Sigmoid colon (tissue), 7 donors: ENCODE measurements around the gene ADAM8. TPM values are rescaled to one million over a fixed set of nuclear protein-coding genes. Genes with fewer than 3 reads are reported as not detected.

Experiments used
- DNase-seq: peaks from one replicate; pipeline ENCODE4 v3.0.0-alpha.2; 2019
- H3K27ac ChIP-seq, 4 donors: fragments of 200-600 bp; sonication (generic); one replicate each; pipeline ENCODE4 v1.5.1; 2016 to 2019; ENCODE audit warnings: mild to moderate bottlenecking in 1 of 4
- H3K27me3 ChIP-seq, 3 donors: fragments of 200-600 bp; sonication (generic); one replicate each; pipeline ENCODE4 v1.5.1; 2019; ENCODE audit warnings: mild to moderate bottlenecking in 1 of 3
- H3K36me3 ChIP-seq, 4 donors: fragments of 200-600 bp; sonication (generic); one replicate each; pipeline ENCODE4 v1.5.1; 2016 to 2019
- H3K4me1 ChIP-seq, 4 donors: fragments of 200-600 bp; sonication (generic); one replicate each; pipeline ENCODE4 v1.5.1; 2017 to 2019
- H3K4me3 ChIP-seq, 4 donors: fragments of 200-600 bp; sonication (generic); one replicate each; pipeline ENCODE4 v1.5.1; 2017 to 2019; ENCODE audit warnings: mild to moderate bottlenecking in 2 of 4, moderate library complexity in 1 of 4
- H3K9me3 ChIP-seq, 4 donors: fragments of 200-600 bp in 3 of 4; sonication (generic) in 3 of 4; one replicate each; pipeline versions ENCODE4 v1.5.1 to v1.6.1; 2013 to 2019
- EP300 ChIP-seq, 4 donors: sonication (generic); formaldehyde crosslinking; IDR thresholded peaks; one replicate each; pipeline ENCODE4 v1.6.1; 2017; ENCODE audit warnings: antibody characterized with exemption in 4 of 4
- POLR2A ChIP-seq, 2 donors: fragments of 450-650 bp; IDR thresholded peaks; one replicate each; pipeline ENCODE4 v1.6.1; 2016; ENCODE audit warnings: antibody characterized with exemption in 2 of 2, mild to moderate bottlenecking in 2 of 2, moderate library complexity in 2 of 2
- POLR2AphosphoS5 ChIP-seq, 4 donors: sonication (generic); formaldehyde crosslinking; IDR thresholded peaks; one replicate each; pipeline ENCODE4 v1.6.1; 2017; ENCODE audit warnings: antibody characterized with exemption in 4 of 4
- WGBS, 2 donors: extraction: QIAGEN DNeasy Blood & Tissue Kit; methylation state at CpG; one replicate each; pipeline ENCODE4 v1.1.7; 2013; 5-methylcytosine and 5-hydroxymethylcytosine counted together
- intact Hi-C: fragments of 100-400 bp; cut with DNase I; formaldehyde crosslinking; loops from one replicate; pipeline ENCODE4 v1.15.1; 2023
- polyA plus RNA-seq, 3 donors: library from polyadenylated mRNA; stranded (reverse); fragments of 200-250 nt; gene quantifications; one replicate each; pipeline ENCODE4 v1.2.3, GENCODE V29; 2013
- total RNA-seq, 4 donors: library from RNA; depleted of rRNA; stranded (reverse); fragments of >200 nt; gene quantifications; one replicate each; pipeline ENCODE4 v1.1.0, GENCODE V29; 2016
- TF ChIP-seq, protein P1 (sequence below), 4 experiments: fragments of 450-650 bp in 3 of 4; fragments of 200-600 bp in 1 of 4; IDR thresholded peaks; one replicate each; pipeline ENCODE4 v1.5.1; 2016 to 2019; ENCODE audit warnings: antibody characterized with exemption in 4 of 4, mild to moderate bottlenecking in 3 of 4, moderate library complexity in 2 of 4
- donor health status: healthy with polysubstance abuse.
- donor health status: Bipolar disorder and iron deficiency.
- donor health status: healthy.

The ADAM8 gene
- total and polyA plus RNA-seq, 7 donors: 0.36 to 8.9 (median 1.2) TPM

DNA sequence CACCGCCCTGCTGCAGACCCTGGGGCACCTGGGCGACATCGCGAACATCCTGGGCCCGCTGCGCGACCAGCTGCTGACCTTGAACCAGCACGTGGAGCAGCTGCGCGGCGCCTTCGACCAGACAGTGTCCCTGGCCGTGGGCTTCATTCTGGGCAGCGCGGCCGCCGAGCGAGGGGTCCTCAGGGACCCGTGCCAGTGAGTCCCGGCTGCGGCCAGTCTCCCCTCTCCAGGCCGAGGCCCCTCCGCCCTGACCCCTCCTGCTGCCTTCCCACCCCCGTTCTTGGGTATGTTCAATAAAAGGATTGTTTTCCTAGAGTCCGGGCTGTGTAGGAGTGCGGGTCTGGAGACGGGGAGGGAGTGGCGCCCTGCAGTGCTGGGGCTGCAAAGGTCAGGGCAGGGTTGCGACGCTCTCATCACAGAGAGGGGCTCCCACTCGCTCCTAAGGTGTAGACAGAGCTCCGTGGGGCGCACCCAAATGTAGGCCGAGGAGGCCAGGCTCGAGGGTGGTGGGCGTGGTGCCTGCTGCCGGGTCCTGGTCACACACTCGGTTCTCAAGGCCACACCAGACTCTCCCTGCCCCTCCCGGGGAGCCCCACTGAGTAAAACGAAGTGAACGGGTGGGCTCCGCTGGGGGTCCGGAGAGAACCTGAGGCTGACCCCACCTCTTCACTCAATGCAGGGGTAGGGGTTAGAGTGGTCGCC is 45.3 kb downstream of the ADAM8 start:
- H3K36me3 ChIP-seq: no peaks in the 10 kb centered on the region
- H3K27ac ChIP-seq: no peak overlapping the region
- no peak overlapping the region for H3K4me3 ChIP-seq
- no peaks in the 10 kb centered on the region for H3K9me3 ChIP-seq
- TF ChIP-seq, protein P1, sequence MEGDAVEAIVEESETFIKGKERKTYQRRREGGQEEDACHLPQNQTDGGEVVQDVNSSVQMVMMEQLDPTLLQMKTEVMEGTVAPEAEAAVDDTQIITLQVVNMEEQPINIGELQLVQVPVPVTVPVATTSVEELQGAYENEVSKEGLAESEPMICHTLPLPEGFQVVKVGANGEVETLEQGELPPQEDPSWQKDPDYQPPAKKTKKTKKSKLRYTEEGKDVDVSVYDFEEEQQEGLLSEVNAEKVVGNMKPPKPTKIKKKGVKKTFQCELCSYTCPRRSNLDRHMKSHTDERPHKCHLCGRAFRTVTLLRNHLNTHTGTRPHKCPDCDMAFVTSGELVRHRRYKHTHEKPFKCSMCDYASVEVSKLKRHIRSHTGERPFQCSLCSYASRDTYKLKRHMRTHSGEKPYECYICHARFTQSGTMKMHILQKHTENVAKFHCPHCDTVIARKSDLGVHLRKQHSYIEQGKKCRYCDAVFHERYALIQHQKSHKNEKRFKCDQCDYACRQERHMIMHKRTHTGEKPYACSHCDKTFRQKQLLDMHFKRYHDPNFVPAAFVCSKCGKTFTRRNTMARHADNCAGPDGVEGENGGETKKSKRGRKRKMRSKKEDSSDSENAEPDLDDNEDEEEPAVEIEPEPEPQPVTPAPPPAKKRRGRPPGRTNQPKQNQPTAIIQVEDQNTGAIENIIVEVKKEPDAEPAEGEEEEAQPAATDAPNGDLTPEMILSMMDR (IDR thresholded peaks at IDR 0.05): no peak
- TF ChIP-seq EP300 (IDR thresholded peaks at IDR 0.05) (no peak), POLR2A (IDR thresholded peaks at IDR 0.05) (no peak), POLR2AphosphoS5 (IDR thresholded peaks at IDR 0.05) (no peak)
- WGBS, 2 donors: 15 to 19% methylated on average over 44 of the region's 44 CpGs
- no peak for DNase-seq
- peaks cover 35 to 93% (median 68%) of the 10 kb centered on the region in 3 donors for H3K27me3 ChIP-seq
- intact Hi-C loops: no loop called here
- H3K4me1 ChIP-seq: peaks cover 0 to 19% (median 17%) of the 10 kb centered on the region in 4 donors

DNA sequence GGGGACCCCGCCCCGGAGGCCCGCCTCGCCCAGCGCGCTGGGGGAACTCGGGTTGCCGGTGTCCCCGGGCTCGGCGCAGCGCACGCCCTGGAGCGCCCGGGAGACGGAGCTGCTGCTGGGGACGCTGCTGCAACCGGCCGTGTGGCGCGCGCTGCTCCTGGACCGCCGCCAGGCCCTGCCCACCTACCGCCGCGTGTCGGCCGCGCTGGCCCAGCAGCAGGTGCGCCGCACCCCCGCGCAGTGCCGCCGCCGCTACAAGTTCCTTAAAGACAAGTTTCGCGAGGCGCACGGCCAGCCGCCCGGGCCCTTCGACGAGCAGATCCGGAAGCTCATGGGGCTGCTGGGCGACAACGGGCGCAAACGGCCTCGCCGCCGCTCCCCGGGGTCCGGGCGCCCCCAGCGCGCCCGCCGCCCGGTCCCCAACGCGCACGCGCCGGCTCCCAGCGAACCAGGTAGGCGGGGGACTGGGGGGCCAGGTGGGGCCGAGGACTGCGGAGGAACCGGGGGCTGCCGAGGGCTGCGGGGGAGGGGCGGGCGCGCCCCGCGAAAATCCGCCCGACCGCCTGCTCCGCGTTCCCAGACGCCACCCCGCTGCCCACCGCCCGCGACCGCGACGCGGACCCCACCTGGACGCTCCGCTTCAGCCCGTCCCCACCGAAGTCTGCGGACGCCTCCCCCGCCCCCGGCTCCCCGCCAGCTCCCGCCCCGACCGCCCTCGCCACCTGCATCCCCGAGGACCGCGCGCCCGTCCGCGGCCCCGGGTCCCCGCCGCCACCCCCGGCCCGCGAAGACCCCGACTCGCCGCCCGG is 46.1 kb downstream of the ADAM8 start:
- H3K27ac ChIP-seq: no peak overlapping the region
- no peak for TF ChIP-seq POLR2A (IDR thresholded peaks at IDR 0.05)
- no peaks in the 10 kb centered on the region for H3K36me3 ChIP-seq
- DNase-seq: no peak
- 2 to 9% methylated on average over 122 of the region's 122 CpGs for WGBS, 2 donors
- intact Hi-C loops: no loop called here
- H3K4me1 ChIP-seq: peaks cover 0 to 14% (median 10%) of the 10 kb centered on the region in 4 donors
- peak overlapping the region in 2 of 4 donors; percentile 13 to 23 for H3K4me3 ChIP-seq
- H3K27me3 ChIP-seq: peaks cover 28 to 93% (median 60%) of the 10 kb centered on the region in 3 donors
- no peaks in the 10 kb centered on the region for H3K9me3 ChIP-seq

DNA sequence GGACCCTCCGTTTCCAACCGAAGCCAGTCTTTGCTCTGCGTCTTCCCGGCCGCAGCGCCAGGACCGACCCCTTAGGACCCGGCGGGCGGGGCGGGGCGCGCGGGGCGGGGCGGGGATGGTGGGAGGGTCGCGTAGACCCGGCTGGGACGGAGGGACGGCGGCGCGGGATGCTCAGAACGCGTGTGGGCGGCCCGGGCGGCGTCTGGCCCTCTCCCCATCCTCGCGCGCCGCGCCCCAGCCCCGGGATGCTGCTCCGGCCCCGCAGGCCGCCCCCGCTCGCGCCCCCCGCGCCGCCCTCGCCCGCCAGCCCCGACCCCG is 46.7 kb downstream of the ADAM8 start, which contains the start of gene UTF1:
Gene UTF1 (plus strand): TSS at position 174 of the 318 bp plus-strand sequence. CDS start 72 bp downstream, at position 246.
- H3K36me3 ChIP-seq: no peaks in the 10 kb centered on the region
- H3K27ac ChIP-seq: no peak within 1 kb of the TSS
- H3K4me3 ChIP-seq: peak within 1 kb of the TSS in 2 of 4 donors; percentile 13 to 23
- H3K9me3 ChIP-seq: no peaks in the 10 kb centered on the region
- TF ChIP-seq EP300 (IDR thresholded peaks at IDR 0.05): no peak
- no peak for TF ChIP-seq POLR2A (IDR thresholded peaks at IDR 0.05)
- TF ChIP-seq, protein P1 (IDR thresholded peaks at IDR 0.05): no peak
- no peak for TF ChIP-seq POLR2AphosphoS5 (IDR thresholded peaks at IDR 0.05)
- peaks cover 25 to 93% (median 54%) of the 10 kb centered on the region in 3 donors for H3K27me3 ChIP-seq
- DNase-seq: no peak
- intact Hi-C loops: no loop called here
- 2 to 6% methylated on average over 49 of the region's 49 CpGs for WGBS, 2 donors
- H3K4me1 ChIP-seq: peaks cover 0 to 14% (median 8%) of the 10 kb centered on the region in 4 donors

DNA sequence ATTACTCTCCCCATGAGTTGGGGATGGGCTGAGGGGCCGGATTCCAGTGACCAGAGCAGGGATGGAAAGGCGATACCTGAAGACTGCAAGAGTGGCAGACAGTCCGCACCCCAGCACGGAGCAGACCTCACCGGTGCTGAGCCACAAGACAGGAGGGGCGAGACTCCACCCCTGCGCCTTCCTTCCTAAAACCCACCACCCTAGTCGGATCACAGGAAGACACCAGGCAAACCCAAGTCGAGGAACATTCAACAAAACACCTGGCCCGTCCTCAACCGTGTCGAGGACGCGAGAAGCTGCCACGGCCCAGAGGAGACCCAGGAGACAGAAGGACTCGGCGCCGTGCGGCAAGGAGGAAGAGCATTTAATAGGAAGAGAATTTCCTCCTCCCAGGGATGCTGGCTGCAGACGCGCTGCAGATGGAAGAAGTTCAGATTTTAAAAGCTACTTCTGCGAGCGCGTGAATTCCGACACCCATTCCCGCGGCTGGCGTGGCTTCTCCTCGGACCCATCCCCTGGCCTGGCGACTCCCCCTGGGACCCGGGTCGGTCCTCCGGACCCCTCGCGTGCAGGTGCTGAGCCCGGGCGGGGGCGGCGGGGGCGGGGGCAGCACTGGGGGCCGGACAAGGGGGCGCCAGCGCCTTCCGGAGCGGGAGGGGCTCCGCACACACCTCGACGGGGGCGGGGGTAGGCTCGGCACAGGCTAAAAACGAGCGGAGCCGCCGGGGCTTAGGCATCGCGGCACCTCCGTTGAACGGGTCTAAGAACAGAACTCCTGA is 47.2 kb downstream of the ADAM8 start:
- Histone ChIP-seq H3K27ac (no peak overlapping the region), H3K4me3 (no peak overlapping the region), H3K4me1 (peaks cover 0 to 14% (median 8%) of the 10 kb centered on the region in 4 donors), H3K9me3 (no peaks in the 10 kb centered on the region), H3K36me3 (no peaks in the 10 kb centered on the region), H3K27me3 (peaks cover 25 to 94% (median 54%) of the 10 kb centered on the region in 3 donors)
- no peak for DNase-seq
- no peak for TF ChIP-seq POLR2A (IDR thresholded peaks at IDR 0.05)
- TF ChIP-seq EP300 (IDR thresholded peaks at IDR 0.05): no peak
- TF ChIP-seq, protein P1 (IDR thresholded peaks at IDR 0.05): no peak
- no peak for TF ChIP-seq POLR2AphosphoS5 (IDR thresholded peaks at IDR 0.05)
- 8 to 15% methylated on average over 58 of the region's 58 CpGs for WGBS, 2 donors
- intact Hi-C loops: no loop called here
